Right lung (tissue), 10 donors: ENCODE data around the gene ZC2HC1C. TPM values are rescaled to one million over a fixed set of nuclear protein-coding genes. Genes with fewer than 3 reads are reported as not detected.

Experiments used
- DNase-seq, 2 donors: peaks; one replicate each; pipeline ENCODE4 v3.0.0-alpha.2; 2013
- long read RNA-seq, 8 donors: transcript quantifications; one replicate each; lab custom pipeline, GENCODE V29; 2026
- polyA plus RNA-seq, 5 donors: library from polyadenylated mRNA; unstranded; fragments of 120-200 nt; gene quantifications; one replicate each; pipeline versions ENCODE4 v1.2.1 to v1.2.3, GENCODE V29; 2013; ENCODE audit warnings: inconsistent platforms in 1 of 5, low replicate concordance in 1 of 5; ENCODE audit not compliant: insufficient read length in 5 of 5, insufficient read depth in 1 of 5

ZC2HC1C gene
- 1 to 10 TPM; 3.1 to 6.1 (median 5.3) TPM for polyA plus RNA-seq
- long read RNA-seq, donor 1, partial matches to known transcripts, result 45 of 45 reads
- long read RNA-seq, donor 1, other reads (novel, unspliced or antisense), result 0 of 45 reads
- long read RNA-seq, donor 2, full-length matches to known transcripts, result 1 of 1 reads
- long read RNA-seq, donor 2, partial matches to known transcripts, result 0 of 1 reads
- long read RNA-seq, donor 2, other reads (novel, unspliced or antisense), result 0 of 1 reads
- long read RNA-seq, donor 3, result 0 reads
- long read RNA-seq, donor 4, partial matches to known transcripts, result 0 of 1 reads
- long read RNA-seq, donor 4, other reads (novel, unspliced or antisense), result 0 of 1 reads
- long read RNA-seq, donor 5, full-length matches to known transcripts, result 2 of 2 reads
- long read RNA-seq, donor 5, partial matches to known transcripts, result 0 of 2 reads
- long read RNA-seq, donor 5, other reads (novel, unspliced or antisense), result 0 of 2 reads
- long read RNA-seq, donor 6, full-length matches to known transcripts, result 1 of 54 reads
- long read RNA-seq, donor 6, partial matches to known transcripts, result 53 of 54 reads
- long read RNA-seq, donor 6, other reads (novel, unspliced or antisense), result 0 of 54 reads
- long read RNA-seq, donor 7, partial matches to known transcripts, result 0 of 2 reads
- long read RNA-seq, donor 7, other reads (novel, unspliced or antisense), result 0 of 2 reads
- long read RNA-seq, donor 8, result 0 reads

- DNase-seq, result peak; percentile 95
Measured at GRCh38 chr14:75069121-75069810, at the start of gene ZC2HC1C. ZC2HC1C (plus strand) TSS chr14:75069641; CDS start chr14:75070574, 933 bp downstream.

- no peak for DNase-seq
Measured at GRCh38 chr14:75022655-75023054, 46.8 kb upstream of the ZC2HC1C start.

GRCh38 chr14:75023108-75023507 lies 46.3 kb upstream of the ZC2HC1C start:
- DNase-seq, result no peak

GRCh38 chr14:75025082-75025481 lies 44.4 kb upstream of the ZC2HC1C start:
- DNase-seq, result no peak

GRCh38 chr14:75025876-75026275 lies 43.6 kb upstream of the ZC2HC1C start:
- DNase-seq, result no peak

- DNase-seq, result no peak
Measured at GRCh38 chr14:75030147-75030546, 39.3 kb upstream of the ZC2HC1C start.

GRCh38 chr14:75032939-75033338 lies 36.5 kb upstream of the ZC2HC1C start:
- no peak for DNase-seq

GRCh38 chr14:75040507-75040906 lies 28.9 kb upstream of the ZC2HC1C start:
- no peak for DNase-seq

GRCh38 chr14:75040959-75041358 lies 28.5 kb upstream of the ZC2HC1C start:
- no peak for DNase-seq

GRCh38 chr14:75041613-75042012 lies 27.8 kb upstream of the ZC2HC1C start:
- no peak for DNase-seq

- no peak for DNase-seq
Measured at GRCh38 chr14:75042035-75042434, 27.4 kb upstream of the ZC2HC1C start.

- DNase-seq, result peak in 1 of 2 donors; percentile 57
Measured at GRCh38 chr14:75044322-75044721, 25.1 kb upstream of the ZC2HC1C start.

- DNase-seq, result peak; percentile 84 to 85
Measured at GRCh38 chr14:75044752-75045151, 24.7 kb upstream of the ZC2HC1C start.

- DNase-seq, result no peak
Measured at GRCh38 chr14:75046275-75046674, 23.2 kb upstream of the ZC2HC1C start.

- DNase-seq, result no peak
Measured at GRCh38 chr14:75046899-75047298, 22.5 kb upstream of the ZC2HC1C start.

- no peak for DNase-seq
Measured at GRCh38 chr14:75047506-75047905, 21.9 kb upstream of the ZC2HC1C start.

GRCh38 chr14:75048101-75048500 lies 21.3 kb upstream of the ZC2HC1C start:
- DNase-seq, result no peak

GRCh38 chr14:75049136-75049535 lies 20.3 kb upstream of the ZC2HC1C start:
- no peak for DNase-seq

GRCh38 chr14:75049731-75050201 lies 19.7 kb upstream of the ZC2HC1C start:
- DNase-seq, result no peak

GRCh38 chr14:75050852-75051555 lies 18.4 kb upstream of the ZC2HC1C start, which contains the start of gene MLH3:
MLH3 (minus strand) TSS chr14:75051467; CDS start chr14:75049655, 1,812 bp downstream.
- peak; percentile 85 to 88 for DNase-seq

- DNase-seq, result no peak
Measured at GRCh38 chr14:75051556-75051899, 17.9 kb upstream of the ZC2HC1C start.
